Choroid plexus epithelial cell (primary cell): ENCODE measurements around the gene EVC2.

Source experiments
- DNase-seq: peaks from one replicate; pipeline ENCODE4 v3.0.0-alpha.2; 2010; ENCODE audit warnings: low read depth
- H3K4me3 ChIP-seq: 2 replicates; pipeline ENCODE4 v1.5.1; 2011; ENCODE audit warnings: low read depth, mild to moderate bottlenecking, control low read depth, low read length, moderate library complexity
- TF ChIP-seq, protein P1 (sequence below): conservative IDR thresholded peaks from 2 replicates; pipeline ENCODE4 v1.5.1; 2011; ENCODE audit warnings: low read depth, mild to moderate bottlenecking, control low read depth, inconsistent platforms, low read length, moderate library complexity

EVC2 gene

DNA sequence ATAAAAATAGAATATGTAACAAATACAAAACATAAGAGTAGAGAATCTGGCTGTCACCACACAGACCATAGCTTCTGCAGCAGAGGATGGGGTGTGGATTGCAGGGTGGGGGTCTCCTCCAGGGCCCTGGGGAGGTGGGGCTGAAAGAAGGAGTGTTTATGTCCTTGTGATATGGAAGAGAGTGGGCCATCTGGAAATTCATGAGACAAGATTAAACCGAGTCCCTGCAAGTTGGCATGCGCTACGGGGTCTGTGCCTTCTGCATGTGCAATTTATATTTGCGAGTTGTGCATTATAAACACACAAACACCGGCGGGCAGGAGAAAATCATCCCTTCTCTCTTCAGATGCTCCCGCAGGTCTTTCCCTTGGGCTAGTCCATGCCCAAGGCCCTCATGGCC, 145.9 kb downstream of the EVC2 start:
- no peak for DNase-seq
- TF ChIP-seq, protein P1, sequence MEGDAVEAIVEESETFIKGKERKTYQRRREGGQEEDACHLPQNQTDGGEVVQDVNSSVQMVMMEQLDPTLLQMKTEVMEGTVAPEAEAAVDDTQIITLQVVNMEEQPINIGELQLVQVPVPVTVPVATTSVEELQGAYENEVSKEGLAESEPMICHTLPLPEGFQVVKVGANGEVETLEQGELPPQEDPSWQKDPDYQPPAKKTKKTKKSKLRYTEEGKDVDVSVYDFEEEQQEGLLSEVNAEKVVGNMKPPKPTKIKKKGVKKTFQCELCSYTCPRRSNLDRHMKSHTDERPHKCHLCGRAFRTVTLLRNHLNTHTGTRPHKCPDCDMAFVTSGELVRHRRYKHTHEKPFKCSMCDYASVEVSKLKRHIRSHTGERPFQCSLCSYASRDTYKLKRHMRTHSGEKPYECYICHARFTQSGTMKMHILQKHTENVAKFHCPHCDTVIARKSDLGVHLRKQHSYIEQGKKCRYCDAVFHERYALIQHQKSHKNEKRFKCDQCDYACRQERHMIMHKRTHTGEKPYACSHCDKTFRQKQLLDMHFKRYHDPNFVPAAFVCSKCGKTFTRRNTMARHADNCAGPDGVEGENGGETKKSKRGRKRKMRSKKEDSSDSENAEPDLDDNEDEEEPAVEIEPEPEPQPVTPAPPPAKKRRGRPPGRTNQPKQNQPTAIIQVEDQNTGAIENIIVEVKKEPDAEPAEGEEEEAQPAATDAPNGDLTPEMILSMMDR = no peak
- no peak overlapping the region for H3K4me3 ChIP-seq

DNA sequence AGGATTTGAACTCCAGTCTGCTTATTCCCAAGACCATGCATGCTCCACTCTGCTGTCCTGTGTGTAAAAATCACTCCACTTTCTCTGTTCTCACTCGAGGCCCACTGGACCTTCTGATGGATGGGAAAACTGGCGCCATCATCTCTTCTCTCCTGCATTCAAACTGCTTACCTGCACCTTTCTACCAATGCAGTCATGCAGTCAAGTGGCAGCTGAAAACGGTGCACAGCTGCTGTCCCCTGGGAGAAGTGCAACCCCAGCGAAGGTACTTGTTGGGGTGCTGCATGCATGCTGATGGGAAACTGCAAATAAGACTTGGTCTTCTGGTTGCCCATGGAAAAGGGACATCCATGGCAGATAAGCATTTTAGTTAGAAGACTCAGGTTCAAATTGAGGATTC, 147.1 kb downstream of the EVC2 start:
- TF ChIP-seq, protein P1 = no peak
- no peak for DNase-seq
- no peak overlapping the region for H3K4me3 ChIP-seq

DNA sequence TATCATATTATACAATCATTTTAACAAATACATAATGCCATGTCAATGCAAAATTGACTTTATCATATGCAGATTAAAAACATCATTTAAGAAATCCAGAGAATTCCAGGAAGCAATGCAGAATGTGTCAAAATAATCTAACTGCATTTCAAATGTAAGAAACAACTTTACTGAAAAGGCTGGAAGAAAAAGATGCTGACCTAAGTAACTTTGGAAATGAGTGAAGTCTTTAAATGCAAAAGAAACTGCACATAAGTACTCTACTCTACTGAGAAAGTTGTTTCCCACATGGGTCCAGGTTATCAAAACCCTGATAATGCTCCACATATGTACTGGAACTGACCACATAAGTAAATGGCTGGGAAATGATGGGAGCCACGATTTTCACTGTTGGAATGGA, 149.9 kb downstream of the EVC2 start:
- TF ChIP-seq, protein P1 = no peak
- H3K4me3 ChIP-seq = no peak overlapping the region
- no peak for DNase-seq

DNA sequence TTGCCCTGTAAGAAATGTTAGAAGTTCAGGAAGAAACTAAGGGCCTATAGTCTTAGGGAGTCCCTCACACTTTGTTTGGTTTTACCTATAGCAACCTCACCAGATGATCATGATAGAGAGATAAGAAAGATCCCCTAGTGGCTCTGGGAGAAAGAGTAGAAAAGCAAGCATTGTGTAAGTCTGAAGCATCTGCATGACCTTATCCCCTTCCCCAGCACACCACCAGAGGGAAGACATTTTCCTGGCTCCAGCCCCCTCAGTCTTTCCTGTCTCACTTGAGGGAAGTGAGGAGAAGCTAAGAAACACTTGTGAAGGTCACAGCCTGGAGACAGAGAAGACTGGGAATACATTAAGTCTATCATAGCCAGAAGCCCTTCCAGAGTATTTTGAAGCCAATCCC, 154.0 kb downstream of the EVC2 start:
- DNase-seq = peak; percentile 4
- TF ChIP-seq, protein P1 = peak; percentile 14
- H3K4me3 ChIP-seq = no peak overlapping the region

DNA sequence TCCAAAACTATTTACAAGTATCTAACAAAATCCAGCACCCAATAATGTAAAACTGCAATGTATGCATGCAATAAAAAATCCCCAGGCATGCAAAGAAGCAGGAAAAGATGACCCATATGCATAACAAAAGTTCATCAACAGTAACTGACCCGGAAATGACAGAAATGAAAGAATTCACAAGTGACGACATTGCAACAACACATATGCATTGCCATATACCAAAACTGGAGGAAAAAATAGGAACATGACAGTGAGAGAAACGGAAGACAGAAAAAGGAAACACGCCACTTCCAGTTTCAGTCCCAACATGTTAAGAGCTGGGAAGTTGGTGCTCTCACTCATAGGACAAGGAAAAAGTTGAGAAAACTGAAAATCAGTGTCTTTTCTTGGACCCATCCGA, 154.6 kb downstream of the EVC2 start:
- TF ChIP-seq, protein P1 = no peak
- no peak overlapping the region for H3K4me3 ChIP-seq
- no peak for DNase-seq

DNA sequence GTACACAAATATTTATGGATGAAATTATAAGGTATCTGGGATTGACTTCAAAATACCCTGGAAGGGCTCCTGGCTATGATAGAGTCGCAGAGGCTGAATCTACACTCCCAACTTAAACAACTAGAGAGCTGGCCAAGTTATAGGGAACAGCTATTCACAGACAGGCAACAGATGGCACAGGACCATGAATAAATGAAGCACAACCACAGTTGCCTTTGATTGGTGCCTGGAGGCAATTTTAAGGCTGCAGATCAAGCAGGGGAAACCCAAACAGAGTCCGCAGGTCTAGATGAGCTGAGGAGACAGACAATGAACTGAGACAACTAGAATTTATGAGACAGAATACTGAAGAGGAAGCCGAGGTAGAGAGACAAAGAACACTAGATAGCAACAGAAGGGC, 155.9 kb downstream of the EVC2 start:
- H3K4me3 ChIP-seq = no peak overlapping the region
- no peak for DNase-seq
- TF ChIP-seq, protein P1 = no peak

DNA sequence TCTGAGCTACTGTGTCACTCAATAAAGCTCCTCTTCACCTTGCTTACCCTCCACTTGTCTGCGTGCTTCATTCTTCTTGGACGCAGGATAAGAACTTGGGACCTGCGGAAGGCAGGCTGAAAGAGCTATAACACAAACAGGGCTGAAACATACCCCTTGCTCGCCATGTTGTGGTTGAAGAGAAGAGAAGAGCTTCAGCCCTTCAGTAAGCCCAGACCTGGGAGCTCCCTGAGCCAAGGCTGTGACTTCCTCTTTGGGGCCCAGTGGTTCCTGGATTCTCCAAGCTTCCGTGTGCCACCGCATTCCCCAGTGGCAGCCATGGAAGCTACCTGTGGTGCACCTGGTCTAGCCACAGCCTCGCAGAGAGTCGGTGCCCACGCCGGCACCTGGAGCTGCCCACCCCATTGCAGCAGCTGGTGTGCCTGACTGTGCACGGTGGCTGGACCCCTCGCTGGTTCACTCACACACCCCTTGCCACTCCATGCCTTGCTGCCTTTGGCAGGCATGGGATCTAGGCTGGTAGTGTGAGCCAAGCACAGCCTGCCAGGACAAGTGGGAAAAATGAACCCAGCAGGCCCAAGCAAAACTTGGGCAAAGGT, 160.6 kb downstream of the EVC2 start:
- no peak overlapping the region for H3K4me3 ChIP-seq
- TF ChIP-seq, protein P1 = no peak

More for the DNA sequence above, 160.6 kb downstream of the EVC2 start:
- no peak for DNase-seq
